GM23338 (cell line): ENCODE results near the gene DNAI7. TPM values are rescaled to one million over a fixed set of nuclear protein-coding genes. Genes with fewer than 3 reads are reported as not detected.

ENCODE experiments used
- ATAC-seq: fragments of 200-7000 bp; cut with Tn5 transposase; 3 replicates; pipeline ENCODE4 v1.9.1; 2020
- DNase-seq: peaks from one replicate; pipeline ENCODE4 v3.0.0-alpha.2; 2015; ENCODE audit warnings: low spot score
- H2AFZ ChIP-seq: fragments of 200-600 bp; sonication (generic); 2 replicates; pipeline ENCODE4 v1.8.0; 2016; ENCODE audit warnings: antibody characterized with exemption, mild to moderate bottlenecking, moderate library complexity
- H3F3A ChIP-seq: fragments of 200-600 bp; sonication (generic); replicated peaks from 2 replicates; pipeline ENCODE4 v1.8.0; 2017; ENCODE audit warnings: antibody characterized with exemption, mixed run types, low read depth
- H3K27ac ChIP-seq: fragments of 200-600 bp; sonication (generic); 2 replicates; pipeline ENCODE4 v1.6.1; 2016; ENCODE audit warnings: low read depth
- H3K27me3 ChIP-seq: fragments of 200-600 bp; sonication (generic); 2 replicates; pipeline ENCODE4 v1.8.0; 2016; ENCODE audit warnings: mild to moderate bottlenecking, mixed run types, moderate library complexity; ENCODE audit not compliant: insufficient read depth
- H3K36me3 ChIP-seq: fragments of 200-600 bp; sonication (generic); 2 replicates; pipeline ENCODE4 v1.8.0; 2016; ENCODE audit warnings: mild to moderate bottlenecking; ENCODE audit not compliant: insufficient read depth
- H3K4me1 ChIP-seq: fragments of 200-600 bp; sonication (generic); 2 replicates; pipeline ENCODE4 v1.8.0; 2016; ENCODE audit warnings: mild to moderate bottlenecking, moderate library complexity; ENCODE audit not compliant: insufficient read depth
- H3K4me2 ChIP-seq: fragments of 200-600 bp; sonication (generic); 2 replicates; pipeline ENCODE4 v1.7.1; 2017; ENCODE audit warnings: mixed run types
- H3K4me3 ChIP-seq: fragments of 200-600 bp; sonication (generic); 2 replicates; pipeline ENCODE4 v1.6.1; 2016; ENCODE audit warnings: mixed run types
- H3K79me2 ChIP-seq: fragments of 200-600 bp; sonication (generic); replicated peaks from 2 replicates; pipeline ENCODE4 v1.8.0; 2017; ENCODE audit warnings: mild to moderate bottlenecking; ENCODE audit not compliant: insufficient read depth
- H3K9me2 ChIP-seq: fragments of 200-600 bp; sonication (generic); 2 replicates; pipeline ENCODE4 v1.8.0; 2017; ENCODE audit not compliant: insufficient read depth
- H4K20me1 ChIP-seq: fragments of 200-600 bp; sonication (generic); replicated peaks from 2 replicates; pipeline ENCODE4 v1.8.0; 2017; ENCODE audit warnings: mild to moderate bottlenecking; ENCODE audit not compliant: insufficient read depth
- H3K27ac Mint-ChIP-seq: 2 replicates; pipeline ENCODE4 v1.8.0; 2020; ENCODE audit warnings: inconsistent platforms, mild to moderate bottlenecking, moderate library complexity, mixed read lengths
- H3K27me3 Mint-ChIP-seq: 3 replicates; pipeline ENCODE4 v1.8.0; 2022; ENCODE audit warnings: low read depth, mild to moderate bottlenecking, moderate library complexity, mixed read lengths, inconsistent platforms; ENCODE audit not compliant: insufficient read depth, poor library complexity
- H3K36me3 Mint-ChIP-seq: 3 replicates; pipeline ENCODE4 v1.8.0; 2021; ENCODE audit warnings: low read depth, mild to moderate bottlenecking, inconsistent platforms, moderate library complexity, mixed read lengths
- H3K4me1 Mint-ChIP-seq: 3 replicates; pipeline ENCODE4 v1.8.0; 2020; ENCODE audit warnings: mild to moderate bottlenecking, inconsistent platforms, mixed read lengths
- H3K4me3 Mint-ChIP-seq: 3 replicates; pipeline ENCODE4 v1.8.0; 2021; ENCODE audit warnings: moderate library complexity, mild to moderate bottlenecking, inconsistent platforms, mixed read lengths
- H3K9me3 Mint-ChIP-seq: 3 replicates; pipeline ENCODE4 v1.8.0; 2020; ENCODE audit warnings: moderate library complexity, mild to moderate bottlenecking, inconsistent platforms, mixed read lengths
- CREB1 ChIP-seq: fragments of 250-450 bp; sonication (Bioruptor Pico); IDR thresholded peaks from 2 replicates; pipeline ENCODE4 v1.5.0; 2020; ENCODE audit warnings: low read depth, mild to moderate bottlenecking, moderate library complexity
- ETS1 ChIP-seq: IDR thresholded peaks from 2 replicates; pipeline ENCODE4 v1.6.1; 2016; ENCODE audit warnings: antibody characterized with exemption
- EZH2 ChIP-seq: fragments of 200-600 bp; sonication (generic); IDR thresholded peaks from one replicate; pipeline ENCODE4 v1.8.0; 2017; ENCODE audit warnings: antibody characterized with exemption, mild to moderate bottlenecking, low read depth; ENCODE audit not compliant: unreplicated experiment
- EZH2phosphoT487 ChIP-seq: fragments of 200-600 bp; sonication (generic); IDR thresholded peaks from one replicate; pipeline ENCODE4 v1.8.1; 2018; ENCODE audit warnings: antibody characterized with exemption; ENCODE audit not compliant: unreplicated experiment
- JUNB ChIP-seq: IDR thresholded peaks from one replicate; pipeline ENCODE4 v1.6.1; 2016; ENCODE audit warnings: antibody characterized with exemption; ENCODE audit not compliant: unreplicated experiment
- NANOG ChIP-seq: IDR thresholded peaks from 2 replicates; pipeline ENCODE4 v1.6.1; 2016; ENCODE audit warnings: antibody characterized with exemption, borderline replicate concordance
- POLR2AphosphoS5 ChIP-seq: IDR thresholded peaks from 2 replicates; pipeline ENCODE4 v1.6.1; 2016; ENCODE audit warnings: antibody characterized with exemption, low read depth
- REST ChIP-seq: IDR thresholded peaks from one replicate; pipeline ENCODE4 v1.6.1; 2018; ENCODE audit warnings: antibody characterized with exemption; ENCODE audit not compliant: unreplicated experiment
- STAT1 ChIP-seq: IDR thresholded peaks from one replicate; pipeline ENCODE4 v1.6.1; 2016; ENCODE audit warnings: antibody characterized with exemption; ENCODE audit not compliant: unreplicated experiment
- ZNF114 ChIP-seq: fragments of 250-450 bp; sonication (Bioruptor Pico); IDR thresholded peaks from 2 replicates; pipeline ENCODE4 v1.5.0; 2020; ENCODE audit warnings: mild to moderate bottlenecking, moderate library complexity
- ZNF331 ChIP-seq: fragments of 250-450 bp; sonication (Bioruptor Pico); IDR thresholded peaks from 2 replicates; pipeline ENCODE4 v1.5.0; 2020; ENCODE audit warnings: low read depth, mild to moderate bottlenecking, moderate library complexity
- polyA plus RNA-seq: library from polyadenylated mRNA; unstranded; fragments of >200 nt; fragmentation: Nextera tagmentation; extraction: Ambion mirVana; gene quantifications from 2 replicates; pipeline ENCODE4 v1.2.1, GENCODE V29; 2016
- total RNA-seq: library from RNA; depleted of rRNA; stranded (reverse); fragments of >200 nt; shearing (Covaris generic); gene quantifications from 2 replicates; pipeline ENCODE4 v1.2.3, GENCODE V29; 2014
- TF ChIP-seq, protein P1 (sequence below): fragments of 250-450 bp; sonication (Bioruptor Pico); IDR thresholded peaks from 2 replicates; pipeline ENCODE4 v1.5.0; 2020; ENCODE audit warnings: mild to moderate bottlenecking, moderate library complexity
- TF ChIP-seq, protein P2 (sequence below), 2 experiments: fragments of 200-600 bp in 1 of 2; sonication (generic) in 1 of 2; conservative IDR thresholded peaks; 2 replicates each; pipeline versions ENCODE4 v1.5.1 to v1.6.1; 2016 to 2017; ENCODE audit warnings: antibody characterized with exemption in 2 of 2, low read depth in 2 of 2, mild to moderate bottlenecking in 2 of 2, moderate library complexity in 1 of 2

DNAI7 gene
- total and polyA plus RNA-seq, 2 experiments from 2014 or later, result 0.08 TPM; not detected in 1

DNA sequence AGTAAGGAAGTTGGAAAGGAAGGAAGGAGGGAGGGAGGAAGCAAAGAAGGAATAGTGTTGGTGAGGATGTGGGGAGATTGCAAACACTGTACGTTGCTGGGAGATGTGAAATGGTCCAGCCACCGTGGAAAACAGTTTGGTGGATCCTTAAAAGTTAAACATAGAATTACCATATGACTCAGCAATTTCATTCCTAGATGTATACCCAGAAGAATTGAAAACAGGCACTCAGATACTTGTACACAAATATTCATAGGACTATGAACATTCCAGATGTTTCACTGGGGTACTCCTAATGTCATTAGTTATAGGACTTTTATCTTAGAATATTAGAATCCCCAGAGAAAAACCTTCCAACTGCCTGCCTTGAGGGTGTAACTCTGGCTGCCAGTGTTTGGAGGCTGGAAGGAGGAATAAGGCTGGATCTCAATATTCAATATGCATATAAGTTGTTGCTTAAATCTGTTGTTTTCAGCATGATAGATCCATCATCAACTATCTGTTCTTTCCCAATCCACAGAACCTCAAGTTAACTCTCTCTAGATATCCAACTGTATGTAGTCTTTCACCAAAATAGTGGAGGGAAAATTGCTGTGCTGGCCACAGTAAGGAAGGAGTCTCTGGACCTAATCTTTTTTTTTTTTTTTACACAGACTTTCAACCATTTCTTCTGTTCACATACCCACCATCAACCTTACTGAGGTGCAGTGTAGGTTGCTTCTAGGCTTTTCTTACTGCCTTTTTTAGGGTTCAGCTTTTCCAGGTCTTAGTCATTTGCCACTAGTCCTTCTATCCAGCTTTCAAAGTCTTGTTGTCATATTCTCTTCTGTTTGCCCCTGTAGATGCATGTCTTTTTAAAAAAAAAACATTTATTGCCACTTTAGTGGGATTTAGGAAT lies 94.5 kb downstream of the DNAI7 start:
- H3K79me2 ChIP-seq, result no peaks in the 10 kb centered on the region
- no peaks in the 10 kb centered on the region for H3K36me3 Mint-ChIP-seq
- H3K4me2 ChIP-seq, result no peak overlapping the region
- ATAC-seq, result no peak
- H3K36me3 ChIP-seq, result no peaks in the 10 kb centered on the region
- no peaks in the 10 kb centered on the region for H3K27me3 ChIP-seq
- no peaks in the 10 kb centered on the region for H3K9me3 Mint-ChIP-seq
- no peak for DNase-seq
- H3K9me2 ChIP-seq, result no peaks in the 10 kb centered on the region
- no peaks in the 10 kb centered on the region for H3F3A ChIP-seq
- H3K27ac ChIP-seq, result no peak overlapping the region
- no peak overlapping the region for H3K27ac Mint-ChIP-seq
- no peaks in the 10 kb centered on the region for H3K27me3 Mint-ChIP-seq
- TF ChIP-seq NANOG, result no peak
- TF ChIP-seq, protein P1, sequence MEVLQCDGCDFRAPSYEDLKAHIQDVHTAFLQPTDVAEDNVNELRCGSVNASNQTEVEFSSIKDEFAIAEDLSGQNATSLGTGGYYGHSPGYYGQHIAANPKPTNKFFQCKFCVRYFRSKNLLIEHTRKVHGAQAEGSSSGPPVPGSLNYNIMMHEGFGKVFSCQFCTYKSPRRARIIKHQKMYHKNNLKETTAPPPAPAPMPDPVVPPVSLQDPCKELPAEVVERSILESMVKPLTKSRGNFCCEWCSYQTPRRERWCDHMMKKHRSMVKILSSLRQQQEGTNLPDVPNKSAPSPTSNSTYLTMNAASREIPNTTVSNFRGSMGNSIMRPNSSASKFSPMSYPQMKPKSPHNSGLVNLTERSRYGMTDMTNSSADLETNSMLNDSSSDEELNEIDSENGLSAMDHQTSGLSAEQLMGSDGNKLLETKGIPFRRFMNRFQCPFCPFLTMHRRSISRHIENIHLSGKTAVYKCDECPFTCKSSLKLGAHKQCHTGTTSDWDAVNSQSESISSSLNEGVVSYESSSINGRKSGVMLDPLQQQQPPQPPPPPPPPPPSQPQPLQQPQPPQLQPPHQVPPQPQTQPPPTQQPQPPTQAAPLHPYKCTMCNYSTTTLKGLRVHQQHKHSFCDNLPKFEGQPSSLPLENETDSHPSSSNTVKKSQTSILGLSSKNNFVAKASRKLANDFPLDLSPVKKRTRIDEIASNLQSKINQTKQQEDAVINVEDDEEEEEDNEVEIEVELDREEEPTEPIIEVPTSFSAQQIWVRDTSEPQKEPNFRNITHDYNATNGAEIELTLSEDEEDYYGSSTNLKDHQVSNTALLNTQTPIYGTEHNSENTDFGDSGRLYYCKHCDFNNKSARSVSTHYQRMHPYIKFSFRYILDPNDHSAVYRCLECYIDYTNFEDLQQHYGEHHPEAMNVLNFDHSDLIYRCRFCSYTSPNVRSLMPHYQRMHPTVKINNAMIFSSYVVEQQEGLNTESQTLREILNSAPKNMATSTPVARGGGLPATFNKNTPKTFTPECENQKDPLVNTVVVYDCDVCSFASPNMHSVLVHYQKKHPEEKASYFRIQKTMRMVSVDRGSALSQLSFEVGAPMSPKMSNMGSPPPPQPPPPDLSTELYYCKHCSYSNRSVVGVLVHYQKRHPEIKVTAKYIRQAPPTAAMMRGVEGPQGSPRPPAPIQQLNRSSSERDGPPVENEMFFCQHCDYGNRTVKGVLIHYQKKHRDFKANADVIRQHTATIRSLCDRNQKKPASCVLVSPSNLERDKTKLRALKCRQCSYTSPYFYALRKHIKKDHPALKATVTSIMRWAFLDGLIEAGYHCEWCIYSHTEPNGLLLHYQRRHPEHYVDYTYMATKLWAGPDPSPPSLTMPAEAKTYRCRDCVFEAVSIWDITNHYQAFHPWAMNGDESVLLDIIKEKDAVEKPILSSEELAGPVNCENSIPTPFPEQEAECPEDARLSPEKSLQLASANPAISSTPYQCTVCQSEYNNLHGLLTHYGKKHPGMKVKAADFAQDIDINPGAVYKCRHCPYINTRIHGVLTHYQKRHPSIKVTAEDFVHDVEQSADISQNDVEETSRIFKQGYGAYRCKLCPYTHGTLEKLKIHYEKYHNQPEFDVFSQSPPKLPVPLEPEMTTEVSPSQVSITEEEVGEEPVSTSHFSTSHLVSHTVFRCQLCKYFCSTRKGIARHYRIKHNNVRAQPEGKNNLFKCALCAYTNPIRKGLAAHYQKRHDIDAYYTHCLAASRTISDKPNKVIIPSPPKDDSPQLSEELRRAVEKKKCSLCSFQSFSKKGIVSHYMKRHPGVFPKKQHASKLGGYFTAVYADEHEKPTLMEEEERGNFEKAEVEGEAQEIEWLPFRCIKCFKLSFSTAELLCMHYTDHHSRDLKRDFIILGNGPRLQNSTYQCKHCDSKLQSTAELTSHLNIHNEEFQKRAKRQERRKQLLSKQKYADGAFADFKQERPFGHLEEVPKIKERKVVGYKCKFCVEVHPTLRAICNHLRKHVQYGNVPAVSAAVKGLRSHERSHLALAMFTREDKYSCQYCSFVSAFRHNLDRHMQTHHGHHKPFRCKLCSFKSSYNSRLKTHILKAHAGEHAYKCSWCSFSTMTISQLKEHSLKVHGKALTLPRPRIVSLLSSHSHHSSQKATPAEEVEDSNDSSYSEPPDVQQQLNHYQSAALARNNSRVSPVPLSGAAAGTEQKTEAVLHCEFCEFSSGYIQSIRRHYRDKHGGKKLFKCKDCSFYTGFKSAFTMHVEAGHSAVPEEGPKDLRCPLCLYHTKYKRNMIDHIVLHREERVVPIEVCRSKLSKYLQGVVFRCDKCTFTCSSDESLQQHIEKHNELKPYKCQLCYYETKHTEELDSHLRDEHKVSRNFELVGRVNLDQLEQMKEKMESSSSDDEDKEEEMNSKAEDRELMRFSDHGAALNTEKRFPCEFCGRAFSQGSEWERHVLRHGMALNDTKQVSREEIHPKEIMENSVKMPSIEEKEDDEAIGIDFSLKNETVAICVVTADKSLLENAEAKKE (CRISPR knock-in tag), result no peak
- no peak for TF ChIP-seq ZNF331 (CRISPR knock-in tag)
- TF ChIP-seq, protein P2, sequence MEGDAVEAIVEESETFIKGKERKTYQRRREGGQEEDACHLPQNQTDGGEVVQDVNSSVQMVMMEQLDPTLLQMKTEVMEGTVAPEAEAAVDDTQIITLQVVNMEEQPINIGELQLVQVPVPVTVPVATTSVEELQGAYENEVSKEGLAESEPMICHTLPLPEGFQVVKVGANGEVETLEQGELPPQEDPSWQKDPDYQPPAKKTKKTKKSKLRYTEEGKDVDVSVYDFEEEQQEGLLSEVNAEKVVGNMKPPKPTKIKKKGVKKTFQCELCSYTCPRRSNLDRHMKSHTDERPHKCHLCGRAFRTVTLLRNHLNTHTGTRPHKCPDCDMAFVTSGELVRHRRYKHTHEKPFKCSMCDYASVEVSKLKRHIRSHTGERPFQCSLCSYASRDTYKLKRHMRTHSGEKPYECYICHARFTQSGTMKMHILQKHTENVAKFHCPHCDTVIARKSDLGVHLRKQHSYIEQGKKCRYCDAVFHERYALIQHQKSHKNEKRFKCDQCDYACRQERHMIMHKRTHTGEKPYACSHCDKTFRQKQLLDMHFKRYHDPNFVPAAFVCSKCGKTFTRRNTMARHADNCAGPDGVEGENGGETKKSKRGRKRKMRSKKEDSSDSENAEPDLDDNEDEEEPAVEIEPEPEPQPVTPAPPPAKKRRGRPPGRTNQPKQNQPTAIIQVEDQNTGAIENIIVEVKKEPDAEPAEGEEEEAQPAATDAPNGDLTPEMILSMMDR (conservative IDR thresholded peaks at IDR 0.05; ENCODE audit: low read depth in 2 of 2), result no peak
- no peak for TF ChIP-seq JUNB
- TF ChIP-seq REST, result no peak
- no peak for TF ChIP-seq EZH2phosphoT487
- no peak for TF ChIP-seq POLR2AphosphoS5
- no peak for TF ChIP-seq STAT1
- TF ChIP-seq ZNF114 (CRISPR knock-in tag), result no peak
- no peak for TF ChIP-seq ETS1
- no peak for TF ChIP-seq EZH2
- TF ChIP-seq CREB1 (CRISPR knock-in tag), result no peak
- H3K4me3 Mint-ChIP-seq, result no peak overlapping the region
- peak overlapping the region; percentile 88; the same call in 1 of the 2 replicates for H2AFZ ChIP-seq
- no peaks in the 10 kb centered on the region for H4K20me1 ChIP-seq
- H3K4me3 ChIP-seq, result no peak overlapping the region
- peaks cover 5% of the 10 kb centered on the region; the same call in 2 of the 3 replicates for H3K4me1 Mint-ChIP-seq
- H3K4me1 ChIP-seq, result no peaks in the 10 kb centered on the region
